GM21528 (cell line): ENCODE results near the gene SLC13A2.

Experiments
- ATAC-seq: cut with Tn5 transposase; IDR thresholded peaks from one replicate; pipeline ENCODE4 v1.9.1; 2021; ENCODE audit warnings: mild to moderate bottlenecking, moderate library complexity; ENCODE audit not compliant: unreplicated experiment, low FRiP score

The SLC13A2 gene

DNA sequence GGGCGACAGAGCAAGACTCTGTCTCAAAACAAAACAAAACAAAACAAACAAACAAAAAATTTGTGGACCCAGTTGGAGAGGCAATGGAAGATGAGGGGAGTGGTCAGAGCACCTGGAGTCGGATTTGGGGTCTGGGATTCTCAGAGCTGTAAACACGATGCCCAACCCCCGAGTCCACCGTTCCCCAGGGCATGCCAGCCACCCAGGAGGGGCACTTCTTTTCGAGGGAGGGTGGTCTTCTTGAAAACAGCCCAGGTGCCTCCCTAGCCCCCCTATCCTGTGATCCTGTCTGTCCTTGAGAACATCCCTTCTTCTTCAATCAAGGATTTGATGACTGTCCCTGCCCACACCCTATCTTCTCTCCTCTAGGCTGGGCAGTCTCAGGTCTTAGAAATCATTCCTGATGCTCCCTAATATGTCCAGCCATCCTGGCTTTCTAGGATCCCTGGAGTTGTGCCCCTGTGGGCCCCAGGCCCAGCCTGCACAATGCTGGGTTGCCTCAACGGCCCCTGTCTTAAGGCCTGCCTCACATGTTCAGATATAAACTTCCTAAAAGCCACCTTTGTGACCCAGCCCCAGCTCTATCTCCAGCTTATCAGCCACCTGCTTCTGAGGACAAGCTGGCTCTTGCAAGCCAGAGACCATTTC lies 3.1 kb upstream of the SLC13A2 start:
- ATAC-seq = no peak

DNA sequence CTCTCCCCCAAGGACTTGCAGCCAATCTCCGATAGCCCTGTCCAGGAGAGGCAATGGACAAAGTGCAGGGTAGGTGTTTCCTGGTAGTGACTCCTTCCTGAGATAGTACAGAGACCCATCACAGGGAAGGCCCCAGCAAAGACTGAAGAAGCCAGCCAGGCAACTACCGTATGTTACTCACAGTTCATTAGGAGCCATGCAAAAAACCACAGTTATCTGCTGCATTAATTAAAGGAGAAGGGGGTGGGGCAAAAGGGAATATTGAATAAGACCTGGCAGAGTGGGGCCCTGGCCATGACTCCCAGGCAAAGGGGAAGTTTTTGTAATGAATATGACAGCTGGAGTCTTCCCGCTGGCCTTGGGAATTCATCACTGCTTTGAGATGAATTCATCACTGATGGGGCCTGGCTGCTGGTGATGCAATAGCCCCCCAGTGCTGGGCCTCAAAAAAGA lies 2.5 kb upstream of the SLC13A2 start:
- no peak for ATAC-seq

DNA sequence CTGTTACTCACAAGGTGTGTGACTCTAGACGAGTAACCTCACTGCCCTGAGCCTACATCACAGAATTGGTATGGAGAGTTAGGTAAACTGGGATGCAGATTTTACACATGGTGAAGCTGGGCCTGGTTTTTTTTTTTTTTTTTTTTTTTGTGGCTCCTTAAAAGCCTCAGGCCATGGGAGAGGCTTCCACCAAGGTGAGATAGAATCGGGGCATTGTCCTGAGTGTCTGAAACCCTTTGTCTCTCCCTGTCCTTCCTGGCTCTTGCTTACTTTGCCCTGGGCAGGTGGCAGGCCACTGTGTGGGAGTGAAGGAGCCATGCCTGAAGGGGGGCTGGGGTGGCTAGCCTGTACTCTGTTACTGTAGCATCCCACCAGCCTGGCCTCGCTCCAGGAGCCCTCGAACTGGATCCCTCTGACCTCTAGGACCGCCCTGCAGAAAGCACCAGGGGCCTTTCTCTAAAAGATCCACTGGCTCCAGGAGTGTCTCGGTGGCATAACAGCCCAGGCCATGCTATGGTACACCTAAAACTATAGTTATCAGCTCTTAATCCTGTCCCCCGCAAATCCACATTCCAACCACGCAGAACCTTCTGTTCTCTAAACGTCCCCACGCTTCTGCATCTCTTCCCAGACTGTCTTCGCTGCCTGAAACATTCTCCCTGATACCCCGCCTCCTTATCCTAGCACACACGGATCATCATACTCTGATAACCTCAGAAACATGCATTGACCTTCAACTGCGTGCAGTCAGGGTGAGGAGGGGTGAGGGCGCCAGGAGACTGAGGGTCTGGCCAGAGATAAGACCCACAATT lies 1.7 kb upstream of the SLC13A2 start:
- ATAC-seq = no peak

DNA sequence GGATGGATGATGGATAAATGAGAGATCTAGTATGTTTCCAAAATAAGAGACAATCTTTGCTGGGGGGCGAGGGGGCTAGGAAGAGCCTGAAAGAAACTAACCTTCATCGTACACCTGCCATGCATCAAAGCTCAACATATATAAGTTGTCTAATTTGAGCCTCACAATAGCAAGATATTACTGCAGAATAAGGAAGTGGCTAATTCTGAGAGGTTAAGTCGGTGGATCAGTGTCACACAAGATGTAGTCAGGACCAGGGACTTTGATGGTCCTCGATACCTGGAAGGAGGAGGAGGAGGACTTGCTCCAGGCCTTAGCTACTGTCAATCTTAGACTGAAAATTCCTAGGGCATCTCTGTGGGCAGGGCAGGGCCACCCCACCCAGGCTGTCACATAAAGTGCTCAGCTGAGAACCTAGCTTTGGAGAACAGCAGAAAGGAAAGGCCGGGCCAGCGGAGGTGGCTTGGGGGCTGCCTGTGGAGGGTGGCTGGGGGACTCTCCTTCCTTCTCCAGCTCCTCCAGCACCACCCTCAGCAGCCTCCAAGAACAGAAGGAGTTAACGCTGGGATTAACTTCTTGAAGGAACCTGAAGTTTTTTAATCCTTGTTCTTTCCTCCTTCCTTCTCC lies 460 bp upstream of the SLC13A2 start:
- ATAC-seq = no peak

DNA sequence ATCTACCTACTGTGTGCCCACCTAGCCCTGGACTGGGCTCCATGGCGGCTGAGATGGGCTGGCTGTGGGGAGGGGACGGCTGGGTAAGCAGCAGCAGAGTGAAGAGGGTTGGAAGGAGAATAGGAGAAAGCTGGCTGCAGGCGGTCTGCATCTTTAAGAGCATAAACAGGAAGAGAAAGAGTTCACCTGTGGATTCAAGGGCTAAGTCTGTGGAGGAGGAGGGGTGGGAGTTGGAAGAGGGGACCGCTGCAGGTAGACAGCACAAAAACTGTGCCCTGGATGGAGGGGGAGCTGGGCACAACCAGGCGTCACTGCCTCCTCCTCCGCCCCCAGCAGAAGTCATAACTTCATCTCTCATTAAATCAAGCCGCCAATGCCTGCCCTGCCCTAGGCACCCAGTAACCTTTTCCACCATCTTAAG lies 677 bp downstream of the SLC13A2 start:
- no peak for ATAC-seq

DNA sequence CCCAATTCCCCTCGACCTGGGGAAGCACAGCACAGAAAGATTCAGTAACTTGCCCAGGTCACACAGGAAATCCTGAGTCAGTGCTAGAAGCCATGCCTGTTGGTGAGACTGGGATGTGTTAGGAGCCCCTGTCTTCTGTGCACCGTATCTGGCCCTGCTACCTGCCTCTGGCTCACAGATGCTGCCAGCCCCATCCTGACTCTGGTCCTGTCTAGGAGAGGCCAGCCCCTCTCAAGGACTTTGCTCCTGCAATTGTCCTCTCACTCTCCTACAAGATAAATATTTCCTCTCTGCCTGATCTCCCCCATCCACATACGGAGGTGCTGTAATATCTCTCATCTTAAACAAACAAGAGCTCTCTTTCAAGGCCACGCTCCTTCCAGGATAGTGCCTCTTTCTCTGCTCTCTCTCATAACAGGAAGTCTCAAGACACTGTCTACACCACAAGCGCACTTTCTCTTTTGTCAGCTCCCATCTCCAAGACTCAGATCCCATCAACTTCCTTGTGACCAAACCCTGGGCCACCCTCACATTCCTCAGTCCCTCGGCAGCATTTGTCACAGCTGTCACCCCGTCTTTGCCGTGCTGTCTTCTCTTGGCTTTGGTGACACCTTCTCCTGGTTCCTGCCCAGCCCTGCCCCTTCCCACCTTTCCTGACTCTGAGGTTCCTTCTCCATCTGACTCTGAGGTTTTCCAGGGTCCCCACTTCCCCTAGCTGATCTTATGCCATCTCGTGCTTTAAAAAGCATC lies 1.9 kb downstream of the SLC13A2 start:
- no peak for ATAC-seq

DNA sequence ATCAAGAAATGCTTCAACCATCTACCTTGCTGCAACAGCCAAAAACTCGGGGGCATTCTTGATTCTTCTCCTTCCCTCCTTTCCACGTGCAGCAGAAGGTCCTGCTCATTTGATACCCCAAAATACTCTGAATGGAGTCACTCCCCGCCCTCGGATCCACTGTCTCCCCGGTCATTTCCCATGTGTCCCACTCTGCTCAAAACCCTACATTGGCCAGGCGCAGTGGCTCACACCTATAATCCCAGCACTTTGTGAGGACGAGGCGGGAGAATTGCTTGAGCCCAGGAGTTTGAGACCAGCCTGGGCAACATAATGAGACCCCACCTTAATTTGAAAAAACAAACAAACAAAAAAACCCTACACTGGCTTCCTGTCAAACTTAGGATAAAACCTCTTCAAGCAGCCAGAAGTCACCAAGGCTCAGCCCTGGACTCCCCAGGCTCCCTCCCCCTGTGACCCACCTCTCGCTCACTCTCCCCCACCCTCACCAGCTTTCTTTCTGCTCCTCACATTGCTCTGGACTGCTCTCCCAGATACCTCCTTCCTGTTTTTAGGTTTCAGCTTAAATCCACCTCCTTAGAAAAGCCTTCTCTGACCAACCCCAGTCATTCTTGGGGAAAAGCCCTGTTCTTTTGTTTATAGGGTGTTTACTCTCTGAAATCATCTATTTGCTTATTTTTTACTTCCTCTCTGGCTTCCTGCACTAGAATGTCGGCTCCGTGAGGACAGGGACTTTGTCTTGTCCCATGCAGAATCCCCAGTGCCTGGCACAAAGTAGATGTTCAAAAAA lies 2.8 kb downstream of the SLC13A2 start:
- no peak for ATAC-seq

DNA sequence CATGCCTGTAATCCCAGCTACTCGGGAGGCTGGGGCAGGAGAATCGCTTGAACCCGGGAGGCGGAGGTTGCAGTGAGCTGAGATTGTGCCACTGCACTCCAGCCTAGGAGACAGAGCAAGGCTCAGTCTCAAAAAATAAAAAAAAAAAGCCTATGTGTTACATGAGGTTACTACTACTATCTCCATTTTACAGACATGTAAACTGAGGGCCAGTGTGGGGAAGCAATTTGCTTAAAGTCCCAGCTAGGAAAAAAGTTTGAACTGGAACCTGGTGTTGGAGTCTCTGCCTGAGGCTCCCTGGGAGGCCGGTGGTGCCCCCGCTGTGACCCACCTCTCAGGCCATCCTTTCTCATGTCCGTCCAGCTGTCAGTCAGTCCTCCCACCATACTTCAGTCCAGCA lies 4.5 kb downstream of the SLC13A2 start:
- ATAC-seq = no peak

DNA sequence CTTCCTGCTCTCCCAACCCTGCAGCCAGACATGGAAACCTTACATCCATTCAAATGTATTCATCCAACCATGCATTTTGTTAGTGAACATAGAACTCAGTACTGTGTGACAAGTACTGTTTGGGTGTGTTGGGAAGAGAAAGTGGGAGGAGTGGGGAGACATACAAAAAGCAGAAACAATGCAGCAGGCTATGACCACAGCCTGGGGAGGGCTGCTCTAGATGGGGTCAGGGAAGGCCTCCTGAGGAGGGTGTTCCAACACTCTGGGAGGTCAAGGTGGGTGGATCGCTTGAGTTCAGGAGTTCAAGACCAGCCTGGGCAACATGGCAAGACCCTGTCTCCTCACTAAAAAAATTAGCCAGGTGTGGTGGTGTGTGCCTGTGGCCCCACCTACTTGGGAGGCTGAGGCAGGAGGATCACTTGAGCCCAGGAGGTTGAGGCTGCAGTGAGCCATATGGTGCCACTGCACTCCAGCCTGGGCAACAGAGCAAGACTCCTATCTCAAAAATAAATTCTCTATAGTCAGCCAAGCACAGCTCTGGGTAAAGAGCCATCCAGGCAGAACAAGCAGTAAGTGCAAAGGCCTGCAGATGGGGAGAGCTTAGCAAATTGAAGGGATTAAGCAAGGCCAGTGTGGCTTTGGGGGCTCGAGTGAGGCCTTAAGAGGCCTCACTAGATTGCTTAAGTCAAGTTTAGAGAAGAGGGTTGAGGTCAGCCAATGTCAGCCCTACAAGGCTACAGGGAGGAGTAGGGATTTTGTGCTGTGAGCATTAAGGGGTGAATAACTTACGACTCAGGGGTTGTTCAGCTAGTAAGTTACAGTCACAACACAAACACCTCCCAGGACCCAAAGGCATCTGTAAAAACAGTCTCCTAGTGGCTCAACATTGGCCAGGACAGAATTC lies 5.5 kb downstream of the SLC13A2 start:
- no peak for ATAC-seq

DNA sequence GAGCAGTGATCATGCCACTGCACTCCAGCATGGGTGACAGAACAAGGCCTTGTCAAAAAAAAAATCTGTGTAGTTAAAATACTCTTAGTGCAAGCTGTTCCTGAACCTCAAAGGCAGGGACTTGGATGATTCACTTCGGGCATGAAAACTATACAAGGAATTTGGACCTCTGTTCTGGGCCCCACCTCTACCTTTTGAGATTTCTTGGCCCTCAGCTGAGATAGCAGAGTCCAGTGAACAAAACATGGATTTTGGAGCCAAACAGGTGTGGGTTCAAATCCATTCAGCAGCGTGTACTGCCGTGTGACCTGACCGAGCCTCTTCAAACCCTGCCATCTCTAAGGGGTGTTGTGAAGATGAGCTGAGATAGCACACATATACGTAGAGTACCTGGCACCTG lies 6.8 kb downstream of the SLC13A2 start:
- no peak for ATAC-seq

DNA sequence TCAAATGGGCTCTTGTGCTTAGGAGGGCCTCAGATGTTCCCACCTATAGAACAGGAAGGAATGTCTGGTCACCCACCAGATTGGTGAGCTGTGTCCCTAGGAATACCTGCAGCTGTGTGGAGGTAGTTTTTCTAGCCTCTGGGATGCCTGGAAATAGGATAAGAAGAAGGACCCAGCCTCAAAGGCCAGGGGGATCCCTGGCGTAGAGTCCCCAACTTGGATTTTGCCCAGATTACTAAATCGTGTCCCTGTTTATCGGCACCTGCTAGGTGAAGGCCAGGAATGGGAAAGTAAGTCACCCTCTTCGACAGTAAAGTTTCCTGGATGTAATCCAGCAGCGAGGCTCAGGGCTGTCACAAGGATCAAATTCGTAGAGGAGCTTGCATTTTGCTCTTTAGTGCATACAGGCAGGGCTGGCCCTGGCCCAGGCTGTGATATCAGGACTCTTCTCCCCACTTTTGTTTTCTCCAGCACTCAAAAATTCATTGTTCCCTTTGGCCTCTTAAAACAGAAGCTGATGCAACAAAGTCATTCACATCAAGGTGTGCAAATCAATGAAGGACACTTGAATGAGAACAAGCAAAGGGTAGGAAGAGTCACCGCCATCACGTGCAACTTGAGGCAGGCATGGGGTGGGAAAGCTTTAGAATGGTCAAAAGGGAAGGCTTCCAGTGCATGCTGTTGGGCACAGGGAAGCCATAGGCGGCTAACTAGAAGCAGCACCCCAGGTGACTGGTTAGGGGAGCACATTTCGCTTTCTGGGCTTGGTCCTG lies 7.5 kb downstream of the SLC13A2 start:
- no peak for ATAC-seq

DNA sequence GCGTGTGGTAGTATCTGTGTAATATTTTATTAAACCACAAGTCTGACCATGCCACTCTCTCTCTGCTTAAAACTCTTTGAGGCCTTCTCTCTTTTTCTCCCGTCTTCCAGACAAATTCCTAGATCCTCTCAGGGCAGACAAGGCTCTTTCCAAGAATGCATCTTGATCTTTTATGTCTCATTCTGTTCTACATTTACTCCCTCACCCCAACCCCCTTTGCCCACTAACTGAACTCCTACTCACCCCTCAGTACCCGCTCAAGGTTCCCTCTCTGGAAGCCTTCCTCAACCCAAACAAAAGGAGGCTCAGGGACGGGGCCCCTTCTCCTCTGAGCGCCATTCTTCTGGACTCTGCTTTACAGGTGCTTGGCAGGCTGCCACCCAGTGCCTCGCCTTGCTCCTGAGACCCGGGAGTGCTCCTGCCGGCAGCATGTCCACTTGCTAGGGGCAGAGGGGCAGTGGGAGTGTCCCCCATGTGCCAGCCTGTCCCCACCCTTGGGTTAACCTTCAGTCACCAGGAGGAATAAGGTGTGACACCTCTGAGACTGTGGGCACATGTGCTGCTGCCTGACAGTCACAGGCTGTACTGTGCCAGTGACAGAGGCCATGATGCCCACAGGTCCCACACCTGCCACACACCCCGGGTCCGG lies 9.2 kb downstream of the SLC13A2 start:
- ATAC-seq = no peak

DNA sequence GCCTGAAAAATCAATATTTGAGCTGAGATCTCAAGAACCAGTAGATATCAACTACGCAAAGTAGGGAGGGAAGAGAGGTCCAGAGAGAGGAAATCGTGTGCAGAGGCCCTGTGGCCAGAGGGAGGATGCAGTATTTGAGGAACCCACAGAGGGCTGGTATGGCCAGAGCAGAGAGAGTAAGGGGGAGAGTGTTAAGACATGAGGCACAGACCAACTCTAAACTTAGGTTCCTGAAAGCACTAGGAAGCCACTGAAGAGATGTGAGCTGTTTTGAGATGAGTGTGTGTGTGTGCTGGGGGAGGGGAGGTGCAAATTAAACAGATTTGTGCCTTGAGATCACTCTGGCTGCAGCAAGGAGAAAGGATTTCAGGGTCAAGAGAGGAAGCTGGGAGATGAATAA lies 10.9 kb downstream of the SLC13A2 start:
- peak; percentile 65 for ATAC-seq

DNA sequence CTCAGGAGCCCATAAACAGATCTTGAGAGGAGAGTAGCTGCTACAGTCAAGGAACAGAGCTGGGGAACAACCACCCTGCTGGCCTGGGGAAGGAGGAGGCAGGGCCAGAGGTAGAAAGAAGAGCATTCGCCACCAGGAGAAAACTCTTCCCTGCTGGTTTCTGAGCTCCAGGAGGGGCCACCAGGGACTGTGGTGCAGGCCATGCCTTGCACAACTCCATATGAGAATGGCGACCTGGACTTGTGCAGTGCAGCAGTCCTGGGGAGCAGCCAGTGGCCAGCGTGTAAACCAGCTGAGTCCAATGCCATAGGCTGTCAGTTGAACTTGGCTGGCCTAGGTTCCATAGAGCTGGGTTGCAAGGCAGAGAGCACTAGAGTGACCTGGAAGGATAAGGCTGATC lies 11.6 kb downstream of the SLC13A2 start:
- ATAC-seq = no peak

DNA sequence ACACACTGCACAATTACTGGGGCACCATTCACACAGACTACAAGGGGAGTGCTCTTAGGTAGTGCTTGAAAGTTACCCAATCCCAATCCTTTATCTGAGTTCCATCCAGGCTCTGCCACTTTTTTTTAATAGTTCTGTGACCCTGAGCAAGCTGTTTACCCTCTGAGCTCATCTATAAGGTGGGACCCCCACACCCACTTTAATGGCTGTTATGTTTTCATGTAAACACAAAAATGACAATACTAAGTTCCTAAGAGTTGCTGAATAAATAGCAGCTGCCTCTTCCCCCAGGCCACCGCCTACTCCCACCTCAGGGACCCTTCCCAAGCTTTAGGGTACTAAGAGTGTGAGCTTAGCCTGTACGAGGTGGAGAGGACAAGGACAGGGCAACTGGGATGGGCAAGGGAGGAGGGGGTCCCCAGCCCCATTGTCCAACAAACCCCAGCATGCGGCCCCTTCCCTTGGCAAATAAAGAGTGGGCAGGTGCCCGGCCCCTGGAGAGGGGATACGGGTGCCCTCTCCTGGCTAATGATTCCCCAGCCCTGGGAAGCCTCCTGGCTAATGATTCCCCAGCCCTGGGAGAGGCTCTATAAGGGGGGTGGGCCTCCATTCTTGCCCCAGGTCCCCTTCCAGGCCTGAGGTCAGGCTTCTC lies 14.6 kb downstream of the SLC13A2 start:
- ATAC-seq = no peak

DNA sequence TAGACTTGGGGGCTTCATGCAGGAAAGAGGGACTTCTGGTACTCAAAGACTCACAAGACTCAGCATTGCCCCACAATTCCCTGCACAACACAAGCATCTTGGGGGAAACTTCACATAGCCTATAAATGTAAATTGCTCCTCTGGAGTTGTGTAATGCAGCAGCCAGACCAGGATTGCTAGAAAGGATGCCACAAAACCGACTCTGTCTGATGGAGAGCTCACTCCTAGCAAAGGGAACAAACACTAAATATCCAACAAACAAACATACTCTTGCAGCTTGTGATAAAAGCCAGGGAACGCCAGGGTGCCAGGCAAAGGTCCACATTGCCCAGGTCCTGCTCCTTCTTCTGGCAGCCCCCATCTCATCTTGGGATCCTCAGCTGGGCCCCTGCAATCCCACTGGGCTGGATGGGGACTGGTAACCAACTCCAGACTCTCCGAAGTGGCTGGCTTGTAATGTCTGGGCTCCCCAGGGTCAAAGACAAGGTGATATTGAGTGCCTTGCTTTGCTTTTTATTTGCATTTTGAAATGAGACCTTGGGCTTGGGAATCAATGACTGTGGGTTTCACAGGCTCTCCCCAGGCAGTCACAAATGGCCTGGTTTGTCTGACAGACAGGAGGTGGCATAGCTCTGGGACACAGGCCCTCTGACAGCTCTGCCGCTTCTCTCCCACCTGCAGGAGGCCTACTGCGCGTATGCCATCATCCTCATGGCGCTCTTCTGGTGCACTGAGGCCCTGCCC lies 15.3 kb downstream of the SLC13A2 start:
- ATAC-seq = no peak

DNA sequence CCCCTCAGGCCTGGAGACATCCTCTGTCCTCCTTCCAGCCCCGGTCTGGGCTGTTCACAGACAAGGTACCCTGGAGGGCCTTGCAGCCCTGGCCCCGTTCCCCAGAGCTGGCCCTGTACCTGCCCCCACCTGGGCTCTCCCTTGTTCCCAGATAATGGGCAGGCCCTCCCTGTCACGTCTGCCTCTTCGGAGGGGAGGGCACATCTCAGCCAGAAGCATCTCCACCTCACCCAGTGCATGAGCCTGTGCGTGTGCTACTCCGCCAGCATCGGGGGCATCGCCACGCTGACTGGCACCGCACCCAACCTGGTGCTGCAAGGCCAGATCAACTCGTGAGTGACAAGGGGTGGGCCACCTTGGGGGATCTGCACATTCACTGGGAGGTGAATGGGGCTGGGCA lies 17.8 kb downstream of the SLC13A2 start:
- ATAC-seq = no peak
